Osteoblast (primary cell): ENCODE results near the gene STAMBPL1. TPM values are rescaled to one million over a fixed set of nuclear protein-coding genes. Genes with fewer than 3 reads are reported as not detected.

Experiments
- DNase-seq: peaks from one replicate; pipeline ENCODE4 v3.0.0; 2011; ENCODE audit warnings: low spot score, mixed read lengths; ENCODE audit not compliant: insufficient read length; ENCODE audit errors: missing footprints
- H2AFZ ChIP-seq: 2 replicates; pipeline ENCODE4 v1.6.0; 2011; ENCODE audit warnings: mild to moderate bottlenecking, low read length
- H3K27ac ChIP-seq: 2 replicates; pipeline ENCODE4 v1.5.1; 2011; ENCODE audit warnings: mild to moderate bottlenecking, low read depth, low read length, moderate library complexity
- H3K27me3 ChIP-seq: 2 replicates; pipeline ENCODE4 v1.6.0; 2012; ENCODE audit warnings: mild to moderate bottlenecking, control low read depth, inconsistent platforms, low read length, moderate library complexity; ENCODE audit not compliant: insufficient read depth
- H3K36me3 ChIP-seq: 2 replicates; pipeline ENCODE4 v1.5.1; 2011; ENCODE audit warnings: mild to moderate bottlenecking, low read length, control low read depth, moderate library complexity; ENCODE audit not compliant: insufficient read depth
- H3K4me1 ChIP-seq: 2 replicates; pipeline ENCODE4 v1.5.1; 2011; ENCODE audit warnings: mild to moderate bottlenecking, low read length, control low read depth, moderate library complexity; ENCODE audit not compliant: insufficient read depth
- H3K4me2 ChIP-seq: 2 replicates; pipeline ENCODE4 v1.6.0; 2011; ENCODE audit warnings: mild to moderate bottlenecking, low read length; ENCODE audit not compliant: insufficient read depth
- H3K4me3 ChIP-seq: fragments of 200-600 bp; sonication (generic); 3 replicates; pipeline ENCODE4 v1.5.1; 2012; ENCODE audit warnings: mild to moderate bottlenecking, low read length, inconsistent platforms; ENCODE audit not compliant: insufficient read depth
- H3K79me2 ChIP-seq: 2 replicates; pipeline ENCODE4 v1.6.0; 2012; ENCODE audit warnings: mild to moderate bottlenecking, low read length, control low read depth, inconsistent platforms; ENCODE audit not compliant: insufficient read depth
- H3K9me3 ChIP-seq: 2 replicates; pipeline ENCODE4 v1.5.1; 2011; ENCODE audit warnings: low read depth, low read length, control low read depth
- H4K20me1 ChIP-seq: 2 replicates; pipeline ENCODE4 v1.6.0; 2012; ENCODE audit warnings: mild to moderate bottlenecking, low read length, control low read depth; ENCODE audit not compliant: insufficient read depth
- CTCF ChIP-seq: IDR thresholded peaks from 2 replicates; pipeline ENCODE4 v1.5.1; 2011; ENCODE audit warnings: mild to moderate bottlenecking, low read depth, low read length, moderate library complexity; ENCODE audit errors: extremely low read depth
- total RNA-seq: library from RNA; depleted of rRNA; stranded (reverse); fragments of >200 nt; gene quantifications from 2 replicates; pipeline ENCODE4 v1.2.3, GENCODE V29; 2012

STAMBPL1 gene
- total RNA-seq, 1 donor = 11.6 TPM

- no peaks in the 10 kb centered on the region for H4K20me1 ChIP-seq
- no peak overlapping the region for H2AFZ ChIP-seq
- H3K4me2 ChIP-seq = no peak overlapping the region
- TF ChIP-seq CTCF = no peak
- peaks cover 22% of the 10 kb centered on the region for H3K36me3 ChIP-seq
- no peaks in the 10 kb centered on the region for H3K79me2 ChIP-seq
- no peaks in the 10 kb centered on the region for H3K9me3 ChIP-seq
- no peak overlapping the region for H3K4me3 ChIP-seq
- no peak for DNase-seq
- no peaks in the 10 kb centered on the region for H3K4me1 ChIP-seq
- H3K27ac ChIP-seq = no peak overlapping the region
- H3K27me3 ChIP-seq = no peaks in the 10 kb centered on the region
Measured at GRCh38 chr10:88911116-88911515, 31.1 kb downstream of the STAMBPL1 start.

- H3K9me3 ChIP-seq = no peaks in the 10 kb centered on the region
- H3K27me3 ChIP-seq = no peaks in the 10 kb centered on the region
- DNase-seq = no peak
- H3K27ac ChIP-seq = no peak overlapping the region
- no peak overlapping the region for H2AFZ ChIP-seq
- H3K4me3 ChIP-seq = no peak overlapping the region
- no peaks in the 10 kb centered on the region for H3K79me2 ChIP-seq
- H3K4me2 ChIP-seq = no peak overlapping the region
- TF ChIP-seq CTCF = no peak
- H4K20me1 ChIP-seq = no peaks in the 10 kb centered on the region
- peaks cover 20% of the 10 kb centered on the region for H3K36me3 ChIP-seq
- no peaks in the 10 kb centered on the region for H3K4me1 ChIP-seq
Measured at GRCh38 chr10:88911851-88912250, 31.8 kb downstream of the STAMBPL1 start.

GRCh38 chr10:88913127-88913526 lies 33.1 kb downstream of the STAMBPL1 start:
- Histone ChIP-seq H3K4me3 (no peak overlapping the region), H3K79me2 (no peaks in the 10 kb centered on the region), H3K36me3 (peaks cover 16% of the 10 kb centered on the region), H2AFZ (no peak overlapping the region), H3K27me3 (no peaks in the 10 kb centered on the region), H3K4me1 (peaks cover 2% of the 10 kb centered on the region), H3K27ac (peak overlapping the region; percentile 6), H3K4me2 (no peak overlapping the region), H3K9me3 (no peaks in the 10 kb centered on the region), H4K20me1 (no peaks in the 10 kb centered on the region)
- no peak for DNase-seq
- no peak for TF ChIP-seq CTCF

- no peak for DNase-seq
- peaks cover 16% of the 10 kb centered on the region for H3K36me3 ChIP-seq
- no peak overlapping the region for H2AFZ ChIP-seq
- H3K79me2 ChIP-seq = no peaks in the 10 kb centered on the region
- no peak overlapping the region for H3K4me3 ChIP-seq
- no peaks in the 10 kb centered on the region for H3K9me3 ChIP-seq
- H4K20me1 ChIP-seq = no peaks in the 10 kb centered on the region
- H3K4me2 ChIP-seq = no peak overlapping the region
- H3K27ac ChIP-seq = no peak overlapping the region
- peaks cover 4% of the 10 kb centered on the region for H3K4me1 ChIP-seq
- no peak for TF ChIP-seq CTCF
- no peaks in the 10 kb centered on the region for H3K27me3 ChIP-seq
Measured at GRCh38 chr10:88913788-88914187, 33.7 kb downstream of the STAMBPL1 start.
